HG03103 (cell line): ENCODE measurements around the gene ORMDL1.

ENCODE experiments used
- ATAC-seq: cut with Tn5 transposase; IDR thresholded peaks from one replicate; pipeline ENCODE4 v1.9.1; 2021; ENCODE audit warnings: low read depth; ENCODE audit not compliant: unreplicated experiment

The ORMDL1 gene, protein sequence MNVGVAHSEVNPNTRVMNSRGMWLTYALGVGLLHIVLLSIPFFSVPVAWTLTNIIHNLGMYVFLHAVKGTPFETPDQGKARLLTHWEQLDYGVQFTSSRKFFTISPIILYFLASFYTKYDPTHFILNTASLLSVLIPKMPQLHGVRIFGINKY

GRCh38 chr2:189783927-189784867 lies at the start of gene ORMDL1, which contains the start of gene PMS1:
ORMDL1 (minus strand) TSS chr2:189784339; CDS start chr2:189782595, 1,744 bp downstream.
PMS1 (plus strand) TSS chr2:189784450; CDS start chr2:189791810, 7,360 bp downstream.
- ATAC-seq = peak; percentile 89

DNA sequence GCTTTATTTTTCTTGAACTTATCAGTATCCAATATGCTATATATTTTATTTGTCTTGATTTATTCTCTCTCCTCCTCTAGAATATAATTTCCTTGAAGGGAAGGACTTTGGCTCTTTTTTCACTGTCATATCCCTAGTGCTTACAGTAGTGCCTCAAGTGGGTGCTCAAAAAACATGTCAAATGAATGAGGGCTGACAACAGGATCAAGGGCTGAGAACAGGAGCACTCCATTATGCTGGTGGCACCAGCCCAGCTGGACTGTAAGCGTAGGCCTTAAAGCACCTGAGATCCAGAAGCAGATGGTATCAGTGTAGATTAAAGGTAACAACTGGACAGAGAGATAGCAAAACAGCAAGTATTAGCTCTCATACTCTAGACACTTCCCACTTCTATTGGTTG lies 46.4 kb upstream of the ORMDL1 start:
- ATAC-seq = no peak

GRCh38 chr2:189829102-189829833 lies 45.1 kb upstream of the ORMDL1 start:
- ATAC-seq = no peak

DNA sequence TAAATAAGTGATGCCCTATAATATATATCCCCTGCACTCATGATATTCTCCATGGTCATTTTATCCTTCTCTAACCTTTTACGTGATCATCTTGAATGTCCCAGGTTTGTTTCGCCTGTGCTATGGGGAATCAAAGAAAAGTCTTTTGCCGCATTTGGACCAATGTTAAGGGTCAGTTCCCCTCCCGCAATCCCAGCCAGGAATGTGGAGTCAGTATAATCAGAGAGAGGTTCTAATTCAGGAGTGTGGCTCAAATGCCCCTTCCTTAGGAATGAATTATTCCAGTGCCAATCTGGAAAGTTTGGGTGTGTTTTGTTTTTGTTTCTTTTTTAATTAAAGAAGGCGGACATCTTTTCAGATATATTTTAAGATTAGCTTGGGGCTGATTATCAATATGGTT lies 41.9 kb upstream of the ORMDL1 start:
- no peak for ATAC-seq

GRCh38 chr2:189824694-189825396 lies 40.7 kb upstream of the ORMDL1 start:
- ATAC-seq = no peak

GRCh38 chr2:189821953-189822748 lies 38.0 kb upstream of the ORMDL1 start:
- ATAC-seq = no peak

DNA sequence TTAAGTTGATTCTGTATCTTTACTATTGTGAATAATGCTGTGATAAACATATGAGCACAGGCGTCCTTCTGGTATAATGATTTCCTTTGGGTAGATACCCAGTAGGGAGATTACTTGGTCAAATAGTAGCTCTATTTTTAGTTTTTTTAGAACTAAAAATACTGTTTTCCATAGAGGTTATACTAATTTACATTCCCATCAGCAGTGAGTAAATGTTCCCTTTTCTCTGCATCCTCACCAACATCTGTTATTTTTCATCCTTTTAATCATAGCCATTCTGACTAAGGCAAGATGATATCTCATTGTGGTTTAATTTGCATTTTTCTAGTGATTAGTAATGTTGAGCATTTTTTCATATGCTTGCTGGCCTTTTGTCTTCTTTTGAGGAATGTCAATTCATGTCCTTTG lies 35.2 kb upstream of the ORMDL1 start:
- ATAC-seq = no peak

GRCh38 chr2:189818249-189819038 lies 34.3 kb upstream of the ORMDL1 start:
- ATAC-seq = no peak

GRCh38 chr2:189803431-189803830 lies 19.3 kb upstream of the ORMDL1 start:
- no peak for ATAC-seq

DNA sequence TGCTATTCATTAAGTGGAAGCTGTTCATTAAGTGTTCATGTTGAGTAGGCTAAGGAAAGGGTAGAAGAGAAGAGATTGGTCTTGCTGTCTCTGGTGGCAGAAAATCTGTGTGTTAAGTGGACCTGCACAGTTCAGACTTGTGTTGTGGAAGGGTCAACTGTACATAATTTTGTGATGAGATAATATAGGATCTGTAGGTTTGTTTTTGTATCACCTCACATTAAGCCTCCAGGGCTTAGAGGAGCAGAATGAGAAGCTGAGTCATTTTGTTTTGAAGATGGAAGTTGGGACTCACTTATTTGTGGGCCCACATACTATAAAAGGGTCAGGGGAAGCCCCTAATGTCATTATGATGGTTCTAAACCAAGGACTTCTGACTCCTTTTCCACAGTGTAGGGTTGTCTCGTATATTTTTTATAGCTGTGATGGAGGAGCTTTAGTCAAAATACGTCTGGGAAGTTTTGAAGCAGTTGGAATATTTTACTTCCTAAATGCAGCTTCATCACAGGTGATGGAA lies 18.3 kb upstream of the ORMDL1 start:
- no peak for ATAC-seq

DNA sequence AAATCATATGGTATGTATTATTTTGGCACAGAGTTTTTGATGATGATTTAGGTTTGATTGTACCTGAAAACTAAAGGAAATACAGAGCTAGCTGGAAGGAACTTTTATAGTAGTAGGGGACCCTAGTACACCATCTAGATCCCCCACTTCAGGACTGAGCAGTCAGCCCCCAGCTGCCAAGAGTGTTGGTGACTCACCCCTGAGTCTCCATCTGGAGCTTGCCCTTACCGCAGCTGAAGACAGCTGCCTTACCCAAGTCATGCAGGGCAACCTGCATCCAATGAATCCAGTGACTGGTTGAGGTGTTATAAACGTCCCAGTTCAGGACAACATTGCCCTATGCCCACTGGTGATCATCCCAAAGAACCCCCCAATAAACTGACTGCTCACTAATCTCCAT lies 15.4 kb upstream of the ORMDL1 start:
- ATAC-seq = no peak

- no peak for ATAC-seq
These were observed 14.8 kb upstream of the ORMDL1 start for GRCh38 chr2:189799030-189799331.

DNA sequence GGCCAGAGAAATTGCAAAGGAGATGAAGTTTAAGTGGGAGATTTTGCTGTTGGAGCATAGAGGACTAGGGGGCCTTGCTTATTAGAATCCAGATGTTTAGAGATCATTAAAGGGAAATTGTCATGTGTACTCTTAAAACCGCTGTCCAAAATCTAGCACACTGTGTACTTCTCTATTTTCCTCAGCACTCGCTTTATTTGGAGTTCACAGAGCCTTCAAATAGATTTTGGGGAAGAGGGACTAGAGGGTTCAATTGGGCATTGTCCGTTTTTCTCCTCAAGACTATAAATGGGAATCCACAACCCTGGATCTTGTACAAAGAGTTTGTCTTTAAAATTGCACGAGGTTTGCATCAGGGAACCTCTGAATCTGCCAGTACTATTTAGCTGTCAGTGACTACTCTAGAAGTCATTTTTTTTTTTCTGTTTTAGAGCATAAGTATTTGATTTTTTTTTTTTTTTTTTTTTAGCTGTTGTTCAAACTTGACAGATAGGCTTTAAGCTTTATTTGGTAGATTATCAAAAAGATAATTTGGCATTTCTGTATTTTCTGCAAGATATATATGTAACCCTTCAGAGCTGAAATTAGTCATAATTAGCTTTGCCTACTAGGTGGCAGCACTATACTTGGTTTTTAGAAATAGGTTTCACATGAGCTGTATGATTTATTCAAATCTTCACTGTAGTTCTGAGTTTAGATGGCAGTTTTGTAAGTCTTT lies 14.3 kb upstream of the ORMDL1 start:
- peak; percentile 75 for ATAC-seq

GRCh38 chr2:189797902-189798301 lies 13.8 kb upstream of the ORMDL1 start:
- no peak for ATAC-seq

GRCh38 chr2:189794310-189794709 lies 10.2 kb upstream of the ORMDL1 start:
- no peak for ATAC-seq

GRCh38 chr2:189791338-189792042 lies 7.4 kb upstream of the ORMDL1 start:
- no peak for ATAC-seq

GRCh38 chr2:189783451-189783926 lies 650 bp downstream of the ORMDL1 start:
- ATAC-seq = peak; percentile 3
